ENCODE measurements around the gene SCYGR3. TPM values are rescaled to one million over a fixed set of nuclear protein-coding genes. Genes with fewer than 3 reads are reported as not detected.
A peak's percentile ranks its signal among the peaks of the same experiment; 100 is the strongest.

SCYGR3 gene
- total and polyA plus RNA-seq, 2 of the 13 experiments (the other 11 are each of a cell fraction or from before 2014, with no cell fraction given), result not detected

DNA sequence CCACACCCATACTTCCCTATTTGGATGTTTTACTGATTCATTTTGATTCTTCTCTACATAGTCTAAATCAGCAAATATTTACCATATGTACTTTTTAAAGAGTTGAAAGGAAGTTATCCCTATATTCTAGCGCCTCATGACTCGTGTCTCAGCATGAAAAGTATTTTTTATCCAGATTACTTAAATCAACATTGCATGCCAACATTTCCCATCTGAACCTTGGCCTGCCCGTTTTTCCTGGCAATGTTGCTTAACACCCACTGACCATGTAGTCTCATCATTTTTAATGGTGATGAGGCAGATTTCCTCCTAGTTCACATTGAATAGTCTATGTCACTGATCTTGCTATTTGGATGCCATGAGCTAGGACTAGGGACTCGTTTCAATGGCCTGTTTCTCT is 38.8 kb upstream of the SCYGR3 start (continued):
- TF ChIP-seq AHDC1 (CRISPR knock-in tag; IDR thresholded peaks at IDR 0.05; ENCODE audit: borderline replicate concordance) (no peak), SMARCE1 (IDR thresholded peaks at IDR 0.05; ENCODE audit: borderline replicate concordance) (no peak), CEBPB (IDR thresholded peaks at IDR 0.05; ENCODE audit: borderline replicate concordance, low read depth, low read length) (peak; percentile 91), PBX3 (CRISPR knock-in tag; IDR thresholded peaks at IDR 0.05; ENCODE audit: borderline replicate concordance) (no peak), GATAD2A (CRISPR knock-in tag; IDR thresholded peaks at IDR 0.05) (peak; percentile 63), PHF5A (CRISPR knock-in tag; IDR thresholded peaks at IDR 0.05; ENCODE audit: low read depth, unreplicated experiment) (no peak), NFIC (IDR thresholded peaks at IDR 0.05; ENCODE audit: low read length) (peak; percentile 50; the same call in 1 of the 2 replicates), MBD4 (IDR thresholded peaks at IDR 0.05; ENCODE audit: borderline replicate concordance, low read length) (no peak), ZNF317 (CRISPR knock-in tag; IDR thresholded peaks at IDR 0.05) (no peak), ZNF530 (CRISPR knock-in tag; IDR thresholded peaks at IDR 0.05; ENCODE audit: low read depth) (no peak), ARID5B (CRISPR knock-in tag; IDR thresholded peaks at IDR 0.05) (peak; percentile 67), TERF1 (CRISPR knock-in tag; IDR thresholded peaks at IDR 0.05) (no peak), ASH2L (IDR thresholded peaks at IDR 0.05; ENCODE audit: insufficient read length, low read depth, low read length) (no peak)
